Measurements from ENCODE around the gene CITED4.

DNA sequence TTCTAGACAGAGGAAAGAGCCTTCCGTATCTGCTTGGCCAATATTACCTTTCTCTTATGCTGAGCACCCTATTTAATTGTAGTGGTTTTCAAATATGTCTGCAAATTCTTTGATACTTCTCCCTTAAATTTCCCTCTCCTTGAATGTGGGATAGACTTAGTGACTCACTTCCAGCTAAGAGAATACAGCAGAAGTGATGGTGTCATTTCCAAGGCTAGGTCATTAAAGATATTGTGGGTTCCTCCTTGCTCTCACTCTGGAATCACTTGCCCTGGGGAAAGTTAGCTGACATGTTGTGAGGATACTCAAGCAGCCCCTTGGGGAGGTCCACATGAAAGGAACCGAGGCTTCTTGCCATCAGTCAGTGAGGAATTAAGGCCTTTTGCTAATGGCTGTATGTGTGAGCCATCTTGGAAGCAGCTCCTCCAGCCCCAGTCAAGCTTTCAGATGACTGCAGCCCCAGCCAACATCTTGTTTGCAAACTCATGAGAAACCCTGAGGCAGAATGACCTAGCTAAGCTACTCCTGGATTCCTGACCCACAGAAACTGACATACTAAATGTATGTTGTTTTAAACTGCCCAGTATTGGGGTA lies 8.1 kb upstream of the CITED4 start:
- TF ChIP-seq, protein P1, sequence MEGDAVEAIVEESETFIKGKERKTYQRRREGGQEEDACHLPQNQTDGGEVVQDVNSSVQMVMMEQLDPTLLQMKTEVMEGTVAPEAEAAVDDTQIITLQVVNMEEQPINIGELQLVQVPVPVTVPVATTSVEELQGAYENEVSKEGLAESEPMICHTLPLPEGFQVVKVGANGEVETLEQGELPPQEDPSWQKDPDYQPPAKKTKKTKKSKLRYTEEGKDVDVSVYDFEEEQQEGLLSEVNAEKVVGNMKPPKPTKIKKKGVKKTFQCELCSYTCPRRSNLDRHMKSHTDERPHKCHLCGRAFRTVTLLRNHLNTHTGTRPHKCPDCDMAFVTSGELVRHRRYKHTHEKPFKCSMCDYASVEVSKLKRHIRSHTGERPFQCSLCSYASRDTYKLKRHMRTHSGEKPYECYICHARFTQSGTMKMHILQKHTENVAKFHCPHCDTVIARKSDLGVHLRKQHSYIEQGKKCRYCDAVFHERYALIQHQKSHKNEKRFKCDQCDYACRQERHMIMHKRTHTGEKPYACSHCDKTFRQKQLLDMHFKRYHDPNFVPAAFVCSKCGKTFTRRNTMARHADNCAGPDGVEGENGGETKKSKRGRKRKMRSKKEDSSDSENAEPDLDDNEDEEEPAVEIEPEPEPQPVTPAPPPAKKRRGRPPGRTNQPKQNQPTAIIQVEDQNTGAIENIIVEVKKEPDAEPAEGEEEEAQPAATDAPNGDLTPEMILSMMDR (IDR thresholded peaks at IDR 0.05), result no peak
- no peak for TF ChIP-seq POLR2A (IDR thresholded peaks at IDR 0.05)
